CD4-positive, alpha-beta T cell treated with Interleukin-2 at 100 ng/mL for 4 hours (primary cell): Measurements from ENCODE around the gene TSPEAR.

ENCODE experiments used
- DNase-seq: peaks from one replicate; pipeline ENCODE4 v3.0.0-alpha.2; 2020; ENCODE audit warnings: low spot score

TSPEAR gene

GRCh38 chr21:44527983-44528633 lies 183.3 kb downstream of the TSPEAR start:
- DNase-seq, result no peak

GRCh38 chr21:44527156-44527982 lies 184.0 kb downstream of the TSPEAR start:
- no peak for DNase-seq

- no peak for DNase-seq
Observed at GRCh38 chr21:44526096-44526997, 185.0 kb downstream of the TSPEAR start.

GRCh38 chr21:44525391-44526095 lies 185.8 kb downstream of the TSPEAR start:
- no peak for DNase-seq

GRCh38 chr21:44524414-44525371 lies 186.7 kb downstream of the TSPEAR start:
- DNase-seq, result no peak

- DNase-seq, result no peak
Observed at GRCh38 chr21:44523567-44524413, 187.6 kb downstream of the TSPEAR start.

GRCh38 chr21:44522753-44523204 lies 188.6 kb downstream of the TSPEAR start:
- no peak for DNase-seq

- DNase-seq, result no peak
Observed at GRCh38 chr21:44521928-44522752, 189.2 kb downstream of the TSPEAR start.

GRCh38 chr21:44521301-44521927 lies 190.0 kb downstream of the TSPEAR start:
- no peak for DNase-seq

- no peak for DNase-seq
Observed at GRCh38 chr21:44520326-44521300, 190.8 kb downstream of the TSPEAR start.

GRCh38 chr21:44519346-44520325 lies 191.7 kb downstream of the TSPEAR start:
- no peak for DNase-seq

GRCh38 chr21:44518686-44519085 lies 192.7 kb downstream of the TSPEAR start:
- DNase-seq, result no peak

GRCh38 chr21:44517175-44517899 lies 194.0 kb downstream of the TSPEAR start:
- no peak for DNase-seq

- DNase-seq, result no peak
Observed at GRCh38 chr21:44516828-44517174, 194.6 kb downstream of the TSPEAR start.

- no peak for DNase-seq
Observed at GRCh38 chr21:44516342-44516741, 195.0 kb downstream of the TSPEAR start.
